DMS53 (cell line): ENCODE data around the gene DIPK2A.

Experiments
- DNase-seq: peaks from one replicate; lab custom pipeline; 2025; lab: John Stamatoyannopoulos, UW

DIPK2A gene

GRCh38 chr3:143974271-143975238, 2.9 kb downstream of the DIPK2A start:
- no peak for DNase-seq

GRCh38 chr3:143975554-143976152, 4.0 kb downstream of the DIPK2A start:
- peak; percentile 59 for DNase-seq

GRCh38 chr3:143977341-143978262, 6.0 kb downstream of the DIPK2A start:
- DNase-seq = no peak

GRCh38 chr3:143978263-143978631, 6.6 kb downstream of the DIPK2A start:
- no peak for DNase-seq

GRCh38 chr3:143979041-143979440, 7.4 kb downstream of the DIPK2A start:
- DNase-seq = no peak

GRCh38 chr3:143979813-143980212, 8.2 kb downstream of the DIPK2A start:
- no peak for DNase-seq

GRCh38 chr3:143988306-143988705, 16.7 kb downstream of the DIPK2A start:
- DNase-seq = no peak

- DNase-seq = no peak
These were observed 17.8 kb downstream of the DIPK2A start for GRCh38 chr3:143989461-143989860.

- no peak for DNase-seq
These were observed 20.1 kb downstream of the DIPK2A start for GRCh38 chr3:143991713-143992112.

- no peak for DNase-seq
These were observed 26.6 kb downstream of the DIPK2A start for GRCh38 chr3:143998266-143998665.

- no peak for DNase-seq
These were observed 31.4 kb downstream of the DIPK2A start for GRCh38 chr3:144003051-144003450.

- DNase-seq = no peak
These were observed 38.7 kb downstream of the DIPK2A start for GRCh38 chr3:144010371-144010770.

- DNase-seq = no peak
These were observed 39.7 kb downstream of the DIPK2A start for GRCh38 chr3:144011251-144011799.

GRCh38 chr3:144015133-144015532, 43.5 kb downstream of the DIPK2A start:
- no peak for DNase-seq

- no peak for DNase-seq
These were observed 47.2 kb downstream of the DIPK2A start for GRCh38 chr3:144018776-144019175.
